NCI-H748 (cell line): ENCODE results near the gene ADD2.

Experiments
- DNase-seq: peaks from one replicate; lab custom pipeline; 2025; ENCODE audit not compliant: unreplicated experiment; lab: John Stamatoyannopoulos, UW

ADD2 gene

GRCh38 chr2:70724366-70724765, 43.6 kb downstream of the ADD2 start:
- no peak for DNase-seq

GRCh38 chr2:70723286-70723885, 44.6 kb downstream of the ADD2 start:
- DNase-seq = no peak

GRCh38 chr2:70720124-70720523, 47.9 kb downstream of the ADD2 start:
- no peak for DNase-seq

- DNase-seq = no peak
These were observed 48.8 kb downstream of the ADD2 start for GRCh38 chr2:70719231-70719630.

GRCh38 chr2:70718736-70719135, 49.3 kb downstream of the ADD2 start:
- DNase-seq = no peak

GRCh38 chr2:70718241-70718640, 49.8 kb downstream of the ADD2 start:
- no peak for DNase-seq

- no peak for DNase-seq
These were observed 50.5 kb downstream of the ADD2 start for GRCh38 chr2:70717431-70718038.

- DNase-seq = no peak
These were observed 51.0 kb downstream of the ADD2 start for GRCh38 chr2:70716951-70717350.

- DNase-seq = no peak
These were observed 51.8 kb downstream of the ADD2 start for GRCh38 chr2:70716131-70716743.

GRCh38 chr2:70715071-70715985, 52.7 kb downstream of the ADD2 start:
- no peak for DNase-seq

GRCh38 chr2:70714141-70714905, 53.7 kb downstream of the ADD2 start:
- DNase-seq = no peak

GRCh38 chr2:70712916-70713315, 55.1 kb downstream of the ADD2 start:
- DNase-seq = no peak

- no peak for DNase-seq
These were observed 56.8 kb downstream of the ADD2 start for GRCh38 chr2:70711191-70711590.

GRCh38 chr2:70710038-70710690, 57.8 kb downstream of the ADD2 start:
- no peak for DNase-seq

- DNase-seq = no peak
These were observed 58.5 kb downstream of the ADD2 start for GRCh38 chr2:70709275-70710037.

GRCh38 chr2:70708376-70709199, 59.4 kb downstream of the ADD2 start:
- DNase-seq = no peak

- no peak for DNase-seq
These were observed 60.3 kb downstream of the ADD2 start for GRCh38 chr2:70707706-70708105.

GRCh38 chr2:70706026-70706795, 61.8 kb downstream of the ADD2 start:
- DNase-seq = no peak
